HEK293 (cell line): ENCODE data around the gene STRA6.

ENCODE experiments used
- GLI2 ChIP-seq: fragments of 450-650 bp; formaldehyde crosslinking; IDR thresholded peaks from 2 replicates; pipeline ENCODE4; 2017; ENCODE audit warnings: missing biosample characterization, missing genetic modification characterization, low read depth, borderline replicate concordance
- GLIS1 ChIP-seq: fragments of 450-650 bp; formaldehyde crosslinking; IDR thresholded peaks from 2 replicates; pipeline ENCODE4 v1.5.1; 2016; ENCODE audit warnings: missing biosample characterization, missing genetic modification characterization
- HOXA7 ChIP-seq: sonication (generic); formaldehyde crosslinking; IDR thresholded peaks from 2 replicates; pipeline ENCODE4 v1.8.1; 2022; ENCODE audit warnings: missing genetic modification reagents, borderline replicate concordance
- IKZF3 ChIP-seq: fragments of 450-650 bp; IDR thresholded peaks from 2 replicates; pipeline ENCODE4 v1.5.0; 2018; ENCODE audit warnings: missing biosample characterization, mild to moderate bottlenecking, missing genetic modification characterization, moderate library complexity
- KLF7 ChIP-seq: fragments of 450-650 bp; formaldehyde crosslinking; IDR thresholded peaks from 2 replicates; pipeline ENCODE4 v1.5.1; 2016; ENCODE audit warnings: missing biosample characterization, missing genetic modification characterization, borderline replicate concordance
- MZF1 ChIP-seq: fragments of 450-650 bp; formaldehyde crosslinking; IDR thresholded peaks from 2 replicates; pipeline ENCODE4 v1.5.1; 2017; ENCODE audit warnings: missing biosample characterization, missing genetic modification characterization, borderline replicate concordance
- SP3 ChIP-seq: fragments of 450-650 bp; formaldehyde crosslinking; IDR thresholded peaks from 2 replicates; pipeline ENCODE4 v1.5.1; 2016; ENCODE audit warnings: missing biosample characterization, missing genetic modification characterization
- TRIM28 ChIP-seq: IDR thresholded peaks from 2 replicates; pipeline ENCODE4 v1.6.1; 2011; ENCODE audit warnings: low read length, control low read depth, borderline replicate concordance
- YY1 ChIP-seq: fragments of 450-650 bp; formaldehyde crosslinking; IDR thresholded peaks from 2 replicates; pipeline ENCODE4 v1.5.1; 2018; ENCODE audit warnings: missing biosample characterization, missing genetic modification characterization
- ZBTB17 ChIP-seq: fragments of 450-650 bp; formaldehyde crosslinking; IDR thresholded peaks from 2 replicates; pipeline ENCODE4 v1.5.1; 2016; ENCODE audit warnings: missing biosample characterization, missing genetic modification characterization
- ZBTB21 ChIP-seq: fragments of 450-650 bp; formaldehyde crosslinking; IDR thresholded peaks from 2 replicates; pipeline ENCODE4 v1.5.1; 2017; ENCODE audit warnings: missing biosample characterization, missing genetic modification characterization
- ZNF138 ChIP-seq: fragments of 450-650 bp; formaldehyde crosslinking; IDR thresholded peaks from 2 replicates; pipeline ENCODE4 v1.5.1; 2016; ENCODE audit warnings: missing biosample characterization, missing genetic modification characterization, borderline replicate concordance
- ZNF146 ChIP-seq: fragments of 450-650 bp; formaldehyde crosslinking; IDR thresholded peaks from 2 replicates; pipeline ENCODE4 v1.5.1; 2016; ENCODE audit warnings: missing biosample characterization, missing genetic modification characterization
- ZNF157 ChIP-seq: fragments of 450-650 bp; formaldehyde crosslinking; IDR thresholded peaks from 2 replicates; pipeline ENCODE4 v1.5.1; 2016; ENCODE audit warnings: missing biosample characterization, missing genetic modification characterization
- ZNF169 ChIP-seq: fragments of 450-650 bp; formaldehyde crosslinking; IDR thresholded peaks from 2 replicates; pipeline ENCODE4 v1.5.1; 2016; ENCODE audit warnings: missing biosample characterization, missing genetic modification characterization
- ZNF292 ChIP-seq: fragments of 450-650 bp; formaldehyde crosslinking; IDR thresholded peaks from 2 replicates; pipeline ENCODE4 v1.5.1; 2016; ENCODE audit warnings: low read depth, missing biosample characterization, missing genetic modification characterization, borderline replicate concordance
- ZNF302 ChIP-seq: fragments of 450-650 bp; formaldehyde crosslinking; IDR thresholded peaks from 2 replicates; pipeline ENCODE4 v1.5.1; 2016; ENCODE audit warnings: missing biosample characterization, missing genetic modification characterization, low read depth
- ZNF311 ChIP-seq: fragments of 450-650 bp; formaldehyde crosslinking; IDR thresholded peaks from 2 replicates; pipeline ENCODE4 v1.5.1; 2017; ENCODE audit warnings: missing biosample characterization, missing genetic modification characterization, borderline replicate concordance
- ZNF404 ChIP-seq: fragments of 450-650 bp; formaldehyde crosslinking; IDR thresholded peaks from 2 replicates; pipeline ENCODE4 v1.5.1; 2017; ENCODE audit warnings: missing biosample characterization, missing genetic modification characterization
- ZNF433 ChIP-seq: fragments of 450-650 bp; formaldehyde crosslinking; IDR thresholded peaks from 2 replicates; pipeline ENCODE4 v1.5.1; 2016; ENCODE audit warnings: missing biosample characterization, missing genetic modification characterization, low read depth
- ZNF473 ChIP-seq: fragments of 450-650 bp; formaldehyde crosslinking; IDR thresholded peaks from 2 replicates; pipeline ENCODE4 v1.5.1; 2017; ENCODE audit warnings: missing biosample characterization, missing genetic modification characterization
- ZNF48 ChIP-seq: fragments of 450-650 bp; formaldehyde crosslinking; IDR thresholded peaks from 2 replicates; pipeline ENCODE4 v1.5.1; 2016; ENCODE audit warnings: missing biosample characterization, missing genetic modification characterization
- ZNF555 ChIP-seq: fragments of 450-650 bp; formaldehyde crosslinking; conservative IDR thresholded peaks from 2 replicates; pipeline ENCODE4 v1.5.1; 2017; ENCODE audit warnings: missing biosample characterization, mild to moderate bottlenecking, missing genetic modification characterization, inconsistent platforms
- ZNF623 ChIP-seq: fragments of 450-650 bp; formaldehyde crosslinking; IDR thresholded peaks from 2 replicates; pipeline ENCODE4 v1.5.1; 2016; ENCODE audit warnings: missing biosample characterization, missing genetic modification characterization
- ZNF626 ChIP-seq: fragments of 450-650 bp; sonication (Bioruptor Pico); formaldehyde crosslinking; IDR thresholded peaks from 2 replicates; pipeline ENCODE4 v1.5.1; 2018; ENCODE audit warnings: missing biosample characterization, missing genetic modification characterization, inconsistent platforms
- ZNF837 ChIP-seq: fragments of 450-650 bp; formaldehyde crosslinking; IDR thresholded peaks from 2 replicates; pipeline ENCODE4 v1.5.1; 2016; ENCODE audit warnings: missing biosample characterization, missing genetic modification characterization
- ZSCAN23 ChIP-seq: fragments of 450-650 bp; formaldehyde crosslinking; IDR thresholded peaks from 2 replicates; pipeline ENCODE4 v1.5.1; 2016; ENCODE audit warnings: missing biosample characterization, missing genetic modification characterization
- TF ChIP-seq, protein P1 (sequence below): fragments of 450-650 bp; formaldehyde crosslinking; IDR thresholded peaks from 2 replicates; pipeline ENCODE4 v1.5.1; 2016; ENCODE audit warnings: missing biosample characterization, missing genetic modification characterization
- TF ChIP-seq, protein P2 (sequence below): fragments of 450-650 bp; formaldehyde crosslinking; IDR thresholded peaks from 2 replicates; pipeline ENCODE4 v1.5.1; 2016; ENCODE audit warnings: missing biosample characterization, missing genetic modification characterization
- TF ChIP-seq, protein P3 (sequence below): fragments of 450-650 bp; formaldehyde crosslinking; IDR thresholded peaks from 2 replicates; pipeline ENCODE4 v1.5.1; 2016; ENCODE audit warnings: missing biosample characterization, missing genetic modification characterization
- TF ChIP-seq, protein P4 (sequence below): fragments of 450-650 bp; formaldehyde crosslinking; IDR thresholded peaks from 2 replicates; pipeline ENCODE4 v1.5.1; 2017; ENCODE audit warnings: missing biosample characterization, missing genetic modification characterization
- TF ChIP-seq, protein P5 (sequence below): fragments of 450-650 bp; formaldehyde crosslinking; IDR thresholded peaks from 2 replicates; pipeline ENCODE4 v1.5.1; 2016; ENCODE audit warnings: missing biosample characterization, missing genetic modification characterization
- TF ChIP-seq, protein P6 (sequence below): fragments of 450-650 bp; formaldehyde crosslinking; IDR thresholded peaks from 2 replicates; pipeline ENCODE4 v1.5.1; 2016; ENCODE audit warnings: missing biosample characterization, missing genetic modification characterization

STRA6 gene

DNA sequence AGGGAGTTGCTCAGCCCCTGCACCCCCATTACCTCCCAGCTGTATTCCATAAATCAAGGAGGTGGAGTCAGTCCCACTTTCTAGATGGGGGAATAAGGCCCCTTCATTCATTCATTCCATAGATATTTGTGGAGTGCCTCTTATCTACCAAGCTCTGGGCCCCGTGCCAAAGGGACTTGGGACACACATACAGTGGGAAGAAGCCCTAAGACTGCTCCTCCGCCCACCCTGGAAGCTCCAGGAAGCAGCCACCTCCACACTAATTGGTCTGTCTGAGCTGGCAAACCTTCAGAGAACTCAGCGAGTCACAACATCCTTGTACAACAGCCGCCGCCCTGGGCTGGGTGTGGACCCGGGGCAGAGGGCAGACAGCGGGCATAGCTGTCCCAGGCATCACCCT lies 6.4 kb downstream of the STRA6 start (continued):
- TF ChIP-seq, protein P1, sequence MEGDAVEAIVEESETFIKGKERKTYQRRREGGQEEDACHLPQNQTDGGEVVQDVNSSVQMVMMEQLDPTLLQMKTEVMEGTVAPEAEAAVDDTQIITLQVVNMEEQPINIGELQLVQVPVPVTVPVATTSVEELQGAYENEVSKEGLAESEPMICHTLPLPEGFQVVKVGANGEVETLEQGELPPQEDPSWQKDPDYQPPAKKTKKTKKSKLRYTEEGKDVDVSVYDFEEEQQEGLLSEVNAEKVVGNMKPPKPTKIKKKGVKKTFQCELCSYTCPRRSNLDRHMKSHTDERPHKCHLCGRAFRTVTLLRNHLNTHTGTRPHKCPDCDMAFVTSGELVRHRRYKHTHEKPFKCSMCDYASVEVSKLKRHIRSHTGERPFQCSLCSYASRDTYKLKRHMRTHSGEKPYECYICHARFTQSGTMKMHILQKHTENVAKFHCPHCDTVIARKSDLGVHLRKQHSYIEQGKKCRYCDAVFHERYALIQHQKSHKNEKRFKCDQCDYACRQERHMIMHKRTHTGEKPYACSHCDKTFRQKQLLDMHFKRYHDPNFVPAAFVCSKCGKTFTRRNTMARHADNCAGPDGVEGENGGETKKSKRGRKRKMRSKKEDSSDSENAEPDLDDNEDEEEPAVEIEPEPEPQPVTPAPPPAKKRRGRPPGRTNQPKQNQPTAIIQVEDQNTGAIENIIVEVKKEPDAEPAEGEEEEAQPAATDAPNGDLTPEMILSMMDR = no peak
- TF ChIP-seq ZNF311 (tag by site-specific recombination) (no peak), ZNF157 (no peak), ZNF146 (no peak), KLF7 (tag by site-specific recombination) (no peak), ZNF292 (tag by site-specific recombination) (no peak), ZNF302 (tag by site-specific recombination) (no peak), TRIM28 (no peak), ZNF473 (tag by site-specific recombination) (no peak), ZNF169 (tag by site-specific recombination) (no peak), GLIS1 (tag by site-specific recombination) (peak; percentile 24; the same call in 1 of the 2 replicates), GLI2 (no peak), ZSCAN23 (tag by site-specific recombination) (no peak), IKZF3 (tag by site-specific recombination) (no peak), ZNF837 (tag by site-specific recombination) (no peak), MZF1 (tag by site-specific recombination) (no peak), HOXA7 (CRISPR knock-in tag) (no peak), ZNF555 (tag by site-specific recombination) (no peak), ZNF433 (no peak), ZNF48 (tag by site-specific recombination) (no peak), ZBTB21 (tag by site-specific recombination) (0 out of 2 replicates have a peak, but pooled peaks have one; percentile 47), ZNF623 (no peak), ZNF626 (tag by site-specific recombination) (no peak), ZNF404 (tag by site-specific recombination) (no peak), SP3 (tag by site-specific recombination) (no peak), YY1 (tag by site-specific recombination) (no peak), ZNF138 (tag by site-specific recombination) (no peak), ZBTB17 (tag by site-specific recombination) (no peak)
- TF ChIP-seq, protein P2, sequence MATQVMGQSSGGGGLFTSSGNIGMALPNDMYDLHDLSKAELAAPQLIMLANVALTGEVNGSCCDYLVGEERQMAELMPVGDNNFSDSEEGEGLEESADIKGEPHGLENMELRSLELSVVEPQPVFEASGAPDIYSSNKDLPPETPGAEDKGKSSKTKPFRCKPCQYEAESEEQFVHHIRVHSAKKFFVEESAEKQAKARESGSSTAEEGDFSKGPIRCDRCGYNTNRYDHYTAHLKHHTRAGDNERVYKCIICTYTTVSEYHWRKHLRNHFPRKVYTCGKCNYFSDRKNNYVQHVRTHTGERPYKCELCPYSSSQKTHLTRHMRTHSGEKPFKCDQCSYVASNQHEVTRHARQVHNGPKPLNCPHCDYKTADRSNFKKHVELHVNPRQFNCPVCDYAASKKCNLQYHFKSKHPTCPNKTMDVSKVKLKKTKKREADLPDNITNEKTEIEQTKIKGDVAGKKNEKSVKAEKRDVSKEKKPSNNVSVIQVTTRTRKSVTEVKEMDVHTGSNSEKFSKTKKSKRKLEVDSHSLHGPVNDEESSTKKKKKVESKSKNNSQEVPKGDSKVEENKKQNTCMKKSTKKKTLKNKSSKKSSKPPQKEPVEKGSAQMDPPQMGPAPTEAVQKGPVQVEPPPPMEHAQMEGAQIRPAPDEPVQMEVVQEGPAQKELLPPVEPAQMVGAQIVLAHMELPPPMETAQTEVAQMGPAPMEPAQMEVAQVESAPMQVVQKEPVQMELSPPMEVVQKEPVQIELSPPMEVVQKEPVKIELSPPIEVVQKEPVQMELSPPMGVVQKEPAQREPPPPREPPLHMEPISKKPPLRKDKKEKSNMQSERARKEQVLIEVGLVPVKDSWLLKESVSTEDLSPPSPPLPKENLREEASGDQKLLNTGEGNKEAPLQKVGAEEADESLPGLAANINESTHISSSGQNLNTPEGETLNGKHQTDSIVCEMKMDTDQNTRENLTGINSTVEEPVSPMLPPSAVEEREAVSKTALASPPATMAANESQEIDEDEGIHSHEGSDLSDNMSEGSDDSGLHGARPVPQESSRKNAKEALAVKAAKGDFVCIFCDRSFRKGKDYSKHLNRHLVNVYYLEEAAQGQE (tag by site-specific recombination) = no peak
- TF ChIP-seq, protein P3, sequence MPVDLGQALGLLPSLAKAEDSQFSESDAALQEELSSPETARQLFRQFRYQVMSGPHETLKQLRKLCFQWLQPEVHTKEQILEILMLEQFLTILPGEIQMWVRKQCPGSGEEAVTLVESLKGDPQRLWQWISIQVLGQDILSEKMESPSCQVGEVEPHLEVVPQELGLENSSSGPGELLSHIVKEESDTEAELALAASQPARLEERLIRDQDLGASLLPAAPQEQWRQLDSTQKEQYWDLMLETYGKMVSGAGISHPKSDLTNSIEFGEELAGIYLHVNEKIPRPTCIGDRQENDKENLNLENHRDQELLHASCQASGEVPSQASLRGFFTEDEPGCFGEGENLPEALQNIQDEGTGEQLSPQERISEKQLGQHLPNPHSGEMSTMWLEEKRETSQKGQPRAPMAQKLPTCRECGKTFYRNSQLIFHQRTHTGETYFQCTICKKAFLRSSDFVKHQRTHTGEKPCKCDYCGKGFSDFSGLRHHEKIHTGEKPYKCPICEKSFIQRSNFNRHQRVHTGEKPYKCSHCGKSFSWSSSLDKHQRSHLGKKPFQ (tag by site-specific recombination) = 0 out of 2 replicates have a peak, but pooled peaks have one; percentile 39
- TF ChIP-seq, protein P4, sequence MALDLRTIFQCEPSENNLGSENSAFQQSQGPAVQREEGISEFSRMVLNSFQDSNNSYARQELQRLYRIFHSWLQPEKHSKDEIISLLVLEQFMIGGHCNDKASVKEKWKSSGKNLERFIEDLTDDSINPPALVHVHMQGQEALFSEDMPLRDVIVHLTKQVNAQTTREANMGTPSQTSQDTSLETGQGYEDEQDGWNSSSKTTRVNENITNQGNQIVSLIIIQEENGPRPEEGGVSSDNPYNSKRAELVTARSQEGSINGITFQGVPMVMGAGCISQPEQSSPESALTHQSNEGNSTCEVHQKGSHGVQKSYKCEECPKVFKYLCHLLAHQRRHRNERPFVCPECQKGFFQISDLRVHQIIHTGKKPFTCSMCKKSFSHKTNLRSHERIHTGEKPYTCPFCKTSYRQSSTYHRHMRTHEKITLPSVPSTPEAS (tag by site-specific recombination) = no peak
- TF ChIP-seq, protein P5, sequence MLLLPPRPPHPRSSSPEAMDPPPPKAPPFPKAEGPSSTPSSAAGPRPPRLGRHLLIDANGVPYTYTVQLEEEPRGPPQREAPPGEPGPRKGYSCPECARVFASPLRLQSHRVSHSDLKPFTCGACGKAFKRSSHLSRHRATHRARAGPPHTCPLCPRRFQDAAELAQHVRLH (tag by site-specific recombination) = no peak
- TF ChIP-seq, protein P6, sequence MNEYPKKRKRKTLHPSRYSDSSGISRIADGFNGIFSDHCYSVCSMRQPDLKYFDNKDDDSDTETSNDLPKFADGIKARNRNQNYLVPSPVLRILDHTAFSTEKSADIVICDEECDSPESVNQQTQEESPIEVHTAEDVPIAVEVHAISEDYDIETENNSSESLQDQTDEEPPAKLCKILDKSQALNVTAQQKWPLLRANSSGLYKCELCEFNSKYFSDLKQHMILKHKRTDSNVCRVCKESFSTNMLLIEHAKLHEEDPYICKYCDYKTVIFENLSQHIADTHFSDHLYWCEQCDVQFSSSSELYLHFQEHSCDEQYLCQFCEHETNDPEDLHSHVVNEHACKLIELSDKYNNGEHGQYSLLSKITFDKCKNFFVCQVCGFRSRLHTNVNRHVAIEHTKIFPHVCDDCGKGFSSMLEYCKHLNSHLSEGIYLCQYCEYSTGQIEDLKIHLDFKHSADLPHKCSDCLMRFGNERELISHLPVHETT (tag by site-specific recombination) = no peak
